Activated naive CD4-positive, alpha-beta T cell treated with anti-CD3 and anti-CD28 coated beads, Interleukin-2, amount 50 U/mL, for 24 hours (primary cell): ENCODE results near the gene HFE.

Source experiments
- H3K27ac Mint-ChIP-seq: one replicate; pipeline ENCODE4 v1.8.0; 2021; ENCODE audit warnings: mild to moderate bottlenecking, mixed read lengths
- H3K27me3 Mint-ChIP-seq: one replicate; pipeline ENCODE4 v1.8.0; 2021; ENCODE audit warnings: mixed read lengths
- H3K36me3 Mint-ChIP-seq: one replicate; pipeline ENCODE4 v1.8.0; 2021; ENCODE audit warnings: mixed read lengths
- H3K4me1 Mint-ChIP-seq: one replicate; pipeline ENCODE4 v1.8.0; 2021; ENCODE audit warnings: mixed read lengths
- H3K4me3 Mint-ChIP-seq: one replicate; pipeline ENCODE4 v1.8.0; 2021; ENCODE audit warnings: mild to moderate bottlenecking, mixed read lengths
- H3K9me3 Mint-ChIP-seq: one replicate; pipeline ENCODE4 v1.8.0; 2021; ENCODE audit warnings: mixed read lengths

Gene HFE

GRCh38 chr6:26120807-26121140, 33.5 kb downstream of the HFE start:
- Mint-ChIP-seq H3K27ac (no peak overlapping the region), H3K4me3 (no peak overlapping the region), H3K9me3 (no peaks in the 10 kb centered on the region), H3K4me1 (peaks cover 17% of the 10 kb centered on the region), H3K27me3 (no peaks in the 10 kb centered on the region), H3K36me3 (no peaks in the 10 kb centered on the region)

- H3K4me3 Mint-ChIP-seq: peak overlapping the region; percentile 23
- H3K36me3 Mint-ChIP-seq: no peaks in the 10 kb centered on the region
- no peaks in the 10 kb centered on the region for H3K9me3 Mint-ChIP-seq
- peaks cover 20% of the 10 kb centered on the region for H3K4me1 Mint-ChIP-seq
- no peaks in the 10 kb centered on the region for H3K27me3 Mint-ChIP-seq
- H3K27ac Mint-ChIP-seq: no peak overlapping the region
Measured at GRCh38 chr6:26121141-26122004, 34.1 kb downstream of the HFE start.

GRCh38 chr6:26122005-26122388, 34.8 kb downstream of the HFE start:
- H3K36me3 Mint-ChIP-seq: peaks cover 3% of the 10 kb centered on the region
- no peak overlapping the region for H3K4me3 Mint-ChIP-seq
- H3K27me3 Mint-ChIP-seq: no peaks in the 10 kb centered on the region
- H3K27ac Mint-ChIP-seq: no peak overlapping the region
- H3K9me3 Mint-ChIP-seq: no peaks in the 10 kb centered on the region
- peaks cover 26% of the 10 kb centered on the region for H3K4me1 Mint-ChIP-seq

- Mint-ChIP-seq H3K4me1 (peaks cover 30% of the 10 kb centered on the region), H3K27me3 (no peaks in the 10 kb centered on the region), H3K9me3 (no peaks in the 10 kb centered on the region), H3K27ac (peak overlapping the region; percentile 97), H3K4me3 (peak overlapping the region; percentile 100), H3K36me3 (peaks cover 3% of the 10 kb centered on the region)
Measured at GRCh38 chr6:26122402-26122792, 35.2 kb downstream of the HFE start.

- Mint-ChIP-seq H3K27me3 (no peaks in the 10 kb centered on the region), H3K9me3 (no peaks in the 10 kb centered on the region), H3K4me3 (peak overlapping the region; percentile 100), H3K27ac (peak overlapping the region; percentile 97), H3K4me1 (peaks cover 37% of the 10 kb centered on the region), H3K36me3 (peaks cover 4% of the 10 kb centered on the region)
Measured at GRCh38 chr6:26122793-26123674, 35.8 kb downstream of the HFE start.

GRCh38 chr6:26123675-26123946, 36.4 kb downstream of the HFE start:
- Mint-ChIP-seq H3K27ac (peak overlapping the region; percentile 97), H3K9me3 (no peaks in the 10 kb centered on the region), H3K36me3 (peaks cover 7% of the 10 kb centered on the region), H3K4me3 (peak overlapping the region; percentile 100), H3K4me1 (peaks cover 42% of the 10 kb centered on the region), H3K27me3 (no peaks in the 10 kb centered on the region)

GRCh38 chr6:26123947-26124780, 36.9 kb downstream of the HFE start:
- Mint-ChIP-seq H3K36me3 (peaks cover 7% of the 10 kb centered on the region), H3K27ac (peak overlapping the region; percentile 97), H3K4me3 (peak overlapping the region; percentile 100), H3K9me3 (no peaks in the 10 kb centered on the region), H3K4me1 (peaks cover 44% of the 10 kb centered on the region), H3K27me3 (no peaks in the 10 kb centered on the region)

GRCh38 chr6:26124781-26125685, 37.8 kb downstream of the HFE start:
- Mint-ChIP-seq H3K27ac (peak overlapping the region; percentile 97), H3K4me1 (peaks cover 49% of the 10 kb centered on the region), H3K9me3 (no peaks in the 10 kb centered on the region), H3K36me3 (peaks cover 9% of the 10 kb centered on the region), H3K27me3 (no peaks in the 10 kb centered on the region), H3K4me3 (peak overlapping the region; percentile 100)

- H3K4me1 Mint-ChIP-seq: peaks cover 46% of the 10 kb centered on the region
- H3K27ac Mint-ChIP-seq: peak overlapping the region; percentile 81
- peaks cover 12% of the 10 kb centered on the region for H3K36me3 Mint-ChIP-seq
Measured at GRCh38 chr6:26126394-26127235, 39.4 kb downstream of the HFE start.

GRCh38 chr6:26128013-26128771, 41.0 kb downstream of the HFE start:
- H3K9me3 Mint-ChIP-seq: no peaks in the 10 kb centered on the region
- peaks cover 13% of the 10 kb centered on the region for H3K36me3 Mint-ChIP-seq
- peak overlapping the region; percentile 43 for H3K27ac Mint-ChIP-seq
- H3K4me3 Mint-ChIP-seq: peak overlapping the region; percentile 100
- H3K4me1 Mint-ChIP-seq: peaks cover 48% of the 10 kb centered on the region
- H3K27me3 Mint-ChIP-seq: no peaks in the 10 kb centered on the region

More at GRCh38 chr6:26126394-26127235, 39.4 kb downstream of the HFE start:
- Mint-ChIP-seq H3K9me3 (no peaks in the 10 kb centered on the region), H3K27me3 (no peaks in the 10 kb centered on the region), H3K4me3 (peak overlapping the region; percentile 100)

- Mint-ChIP-seq H3K27ac (no peak overlapping the region), H3K27me3 (no peaks in the 10 kb centered on the region), H3K9me3 (no peaks in the 10 kb centered on the region), H3K36me3 (peaks cover 13% of the 10 kb centered on the region), H3K4me1 (peaks cover 57% of the 10 kb centered on the region), H3K4me3 (no peak overlapping the region)
Measured at GRCh38 chr6:26129656-26130055, 42.4 kb downstream of the HFE start.

GRCh38 chr6:26130581-26131249, 43.5 kb downstream of the HFE start:
- no peaks in the 10 kb centered on the region for H3K27me3 Mint-ChIP-seq
- H3K36me3 Mint-ChIP-seq: peaks cover 13% of the 10 kb centered on the region
- H3K9me3 Mint-ChIP-seq: no peaks in the 10 kb centered on the region
- no peak overlapping the region for H3K4me3 Mint-ChIP-seq
- H3K4me1 Mint-ChIP-seq: peaks cover 57% of the 10 kb centered on the region
- H3K27ac Mint-ChIP-seq: no peak overlapping the region

GRCh38 chr6:26131618-26132017, 44.4 kb downstream of the HFE start:
- Mint-ChIP-seq H3K4me1 (peaks cover 57% of the 10 kb centered on the region), H3K36me3 (peaks cover 12% of the 10 kb centered on the region), H3K27me3 (no peaks in the 10 kb centered on the region), H3K27ac (no peak overlapping the region), H3K4me3 (no peak overlapping the region), H3K9me3 (no peaks in the 10 kb centered on the region)
